Measurements from ENCODE around the gene PPP1R1B.
A peak's percentile ranks its signal among the peaks of the same experiment; 100 is the strongest.

Gene PPP1R1B

DNA sequence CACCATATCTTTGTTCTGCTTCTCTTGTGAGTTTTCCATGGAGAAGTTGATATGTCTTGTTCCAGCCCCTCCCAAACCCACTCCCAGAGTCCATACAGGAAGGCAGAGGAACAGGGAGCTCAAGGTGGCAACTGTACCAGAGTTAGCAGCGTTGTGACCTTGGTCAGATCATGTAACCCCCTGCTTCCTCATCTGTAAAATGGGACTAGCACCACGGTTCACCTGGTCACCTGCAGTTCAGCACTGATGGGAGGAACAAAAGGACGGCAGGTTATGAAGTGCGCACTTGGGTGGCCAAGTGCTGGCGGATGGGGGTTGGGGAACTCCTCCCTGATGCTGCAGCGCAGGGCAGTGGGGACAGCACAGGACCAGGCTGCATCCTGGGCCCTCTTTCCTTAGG lies 11.3 kb upstream of the PPP1R1B start:
- no peaks in the 10 kb centered on the region for H3K27me3 ChIP-seq (ENCODE audit: low read length)
- no peak overlapping the region for H3K4me2 ChIP-seq (ENCODE audit: low read depth, low read length, poor library complexity, severe bottlenecking)
- no peak overlapping the region for H2AFZ ChIP-seq (ENCODE audit: low read depth, low read length, severe bottlenecking)
- H3F3A ChIP-seq (ENCODE audit: insufficient read depth) = peaks cover 21% of the 10 kb centered on the region
- no peaks in the 10 kb centered on the region for H3K36me3 ChIP-seq (ENCODE audit: low read length)
- no peak for TF ChIP-seq EZH2phosphoT487 (conservative IDR thresholded peaks at IDR 0.05; ENCODE audit: low read length)
- TF ChIP-seq, protein P1, sequence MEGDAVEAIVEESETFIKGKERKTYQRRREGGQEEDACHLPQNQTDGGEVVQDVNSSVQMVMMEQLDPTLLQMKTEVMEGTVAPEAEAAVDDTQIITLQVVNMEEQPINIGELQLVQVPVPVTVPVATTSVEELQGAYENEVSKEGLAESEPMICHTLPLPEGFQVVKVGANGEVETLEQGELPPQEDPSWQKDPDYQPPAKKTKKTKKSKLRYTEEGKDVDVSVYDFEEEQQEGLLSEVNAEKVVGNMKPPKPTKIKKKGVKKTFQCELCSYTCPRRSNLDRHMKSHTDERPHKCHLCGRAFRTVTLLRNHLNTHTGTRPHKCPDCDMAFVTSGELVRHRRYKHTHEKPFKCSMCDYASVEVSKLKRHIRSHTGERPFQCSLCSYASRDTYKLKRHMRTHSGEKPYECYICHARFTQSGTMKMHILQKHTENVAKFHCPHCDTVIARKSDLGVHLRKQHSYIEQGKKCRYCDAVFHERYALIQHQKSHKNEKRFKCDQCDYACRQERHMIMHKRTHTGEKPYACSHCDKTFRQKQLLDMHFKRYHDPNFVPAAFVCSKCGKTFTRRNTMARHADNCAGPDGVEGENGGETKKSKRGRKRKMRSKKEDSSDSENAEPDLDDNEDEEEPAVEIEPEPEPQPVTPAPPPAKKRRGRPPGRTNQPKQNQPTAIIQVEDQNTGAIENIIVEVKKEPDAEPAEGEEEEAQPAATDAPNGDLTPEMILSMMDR (IDR thresholded peaks at IDR 0.05; ENCODE audit: insufficient read depth, low read length, poor library complexity, severe bottlenecking) = no peak
- H3K79me2 ChIP-seq (ENCODE audit: insufficient read depth, low read length) = no peaks in the 10 kb centered on the region
- H3K9me3 ChIP-seq (ENCODE audit: insufficient read depth, low read length) = no peaks in the 10 kb centered on the region
- H4K20me1 ChIP-seq (ENCODE audit: low read depth, low read length) = no peaks in the 10 kb centered on the region
- no peak overlapping the region for H3K9ac ChIP-seq (ENCODE audit: low read length)
- no peak overlapping the region for H3K27ac ChIP-seq (ENCODE audit: low read depth, low read length)
- no peak overlapping the region for H3K4me3 ChIP-seq (ENCODE audit: insufficient read depth, low read length, poor library complexity, severe bottlenecking)
- no peaks in the 10 kb centered on the region for H3K9me2 ChIP-seq (replicated peaks; ENCODE audit: insufficient read depth, low read length)

DNA sequence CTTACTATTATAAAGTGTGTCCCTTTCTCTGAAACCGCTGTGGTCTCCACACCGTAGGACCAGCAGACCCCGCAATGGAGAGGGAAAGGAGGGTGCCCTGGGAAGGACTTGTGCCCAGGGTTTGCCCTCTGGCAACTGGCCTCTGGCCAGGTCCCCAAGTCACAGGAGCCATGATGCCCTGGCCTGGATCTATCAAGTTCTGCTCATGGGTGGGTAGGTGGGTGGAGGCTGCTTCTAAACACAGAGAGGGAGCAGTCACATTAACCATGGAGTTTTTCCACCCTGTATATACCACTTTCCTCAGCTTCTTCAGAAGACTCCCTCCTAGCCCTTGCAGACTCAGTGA lies 9.7 kb upstream of the PPP1R1B start:
- no peak for TF ChIP-seq EZH2phosphoT487 (conservative IDR thresholded peaks at IDR 0.05; ENCODE audit: low read length)
- TF ChIP-seq, protein P1 (IDR thresholded peaks at IDR 0.05; ENCODE audit: insufficient read depth, low read length, poor library complexity, severe bottlenecking) = no peak
- Histone ChIP-seq H3K9ac (ENCODE audit: low read length) (peak overlapping the region; percentile 59), H3K9me2 (replicated peaks; ENCODE audit: insufficient read depth, low read length) (no peaks in the 10 kb centered on the region), H3K4me2 (ENCODE audit: low read depth, low read length, poor library complexity, severe bottlenecking) (peak overlapping the region; percentile 79), H3K36me3 (ENCODE audit: low read length) (no peaks in the 10 kb centered on the region), H3K27ac (ENCODE audit: low read depth, low read length) (no peak overlapping the region), H4K20me1 (ENCODE audit: low read depth, low read length) (no peaks in the 10 kb centered on the region), H2AFZ (ENCODE audit: low read depth, low read length, severe bottlenecking) (peak overlapping the region; percentile 83), H3K4me3 (ENCODE audit: insufficient read depth, low read length, poor library complexity, severe bottlenecking) (peak overlapping the region; percentile 47), H3F3A (ENCODE audit: insufficient read depth) (peaks cover 22% of the 10 kb centered on the region), H3K79me2 (ENCODE audit: insufficient read depth, low read length) (no peaks in the 10 kb centered on the region), H3K27me3 (ENCODE audit: low read length) (no peaks in the 10 kb centered on the region), H3K9me3 (ENCODE audit: insufficient read depth, low read length) (no peaks in the 10 kb centered on the region)

DNA sequence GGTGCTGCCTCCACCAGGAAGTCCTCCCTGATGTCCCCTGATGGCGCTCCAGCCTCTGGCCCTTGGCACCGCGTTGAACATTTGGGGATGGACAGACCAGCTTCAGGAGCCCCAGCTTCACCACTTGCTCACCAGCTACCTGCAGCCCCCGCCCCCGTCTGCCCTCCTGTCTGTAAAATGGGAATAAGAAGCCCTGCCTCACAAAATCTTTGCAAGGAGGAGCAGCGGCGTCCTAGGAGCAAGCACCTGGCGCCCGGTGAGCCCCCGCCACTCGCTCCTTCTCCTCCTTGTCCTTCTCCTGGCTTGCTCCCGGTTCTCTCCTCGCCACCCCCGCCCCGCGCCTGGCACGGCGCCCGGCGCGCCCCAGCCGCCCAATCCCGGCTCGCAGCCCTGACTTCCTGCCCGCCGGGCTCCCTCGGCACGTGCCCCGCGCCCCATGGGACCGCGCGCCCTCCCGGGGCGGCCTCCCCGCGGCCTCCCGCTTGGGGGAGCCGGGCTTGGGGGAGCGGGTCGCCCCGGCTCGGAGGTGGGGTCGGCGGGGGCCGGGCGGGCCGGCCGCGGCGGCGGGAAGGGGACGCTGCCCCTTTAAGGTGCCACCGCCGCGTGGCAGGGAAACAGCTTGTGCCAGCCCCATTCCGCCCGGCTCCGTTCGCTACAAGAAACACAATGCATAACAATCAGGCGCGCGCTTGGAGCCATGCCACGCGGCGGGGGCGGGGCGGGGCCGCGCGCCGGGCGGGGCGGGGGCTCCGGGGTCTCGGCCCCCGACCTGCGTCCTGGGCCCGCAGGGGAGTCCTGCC lies 9.1 kb upstream of the PPP1R1B start:
- Histone ChIP-seq H2AFZ (ENCODE audit: low read depth, low read length, severe bottlenecking) (peak overlapping the region; percentile 93), H4K20me1 (ENCODE audit: low read depth, low read length) (no peaks in the 10 kb centered on the region), H3K36me3 (ENCODE audit: low read length) (no peaks in the 10 kb centered on the region), H3K27me3 (ENCODE audit: low read length) (no peaks in the 10 kb centered on the region), H3K4me3 (ENCODE audit: insufficient read depth, low read length, poor library complexity, severe bottlenecking) (peak overlapping the region; percentile 59), H3K4me2 (ENCODE audit: low read depth, low read length, poor library complexity, severe bottlenecking) (peak overlapping the region; percentile 79), H3K27ac (ENCODE audit: low read depth, low read length) (no peak overlapping the region; the same call in 1 of the 2 replicates), H3K9me2 (replicated peaks; ENCODE audit: insufficient read depth, low read length) (no peaks in the 10 kb centered on the region), H3K79me2 (ENCODE audit: insufficient read depth, low read length) (no peaks in the 10 kb centered on the region), H3F3A (ENCODE audit: insufficient read depth) (peaks cover 26% of the 10 kb centered on the region), H3K9ac (ENCODE audit: low read length) (peak overlapping the region; percentile 59), H3K9me3 (ENCODE audit: insufficient read depth, low read length) (no peaks in the 10 kb centered on the region)
- TF ChIP-seq, protein P1 (IDR thresholded peaks at IDR 0.05; ENCODE audit: insufficient read depth, low read length, poor library complexity, severe bottlenecking) = no peak
